Left ventricle myocardium inferior (tissue), 1 donor: ENCODE data around the gene ABCG1. TPM values are rescaled to one million over a fixed set of nuclear protein-coding genes. Genes with fewer than 3 reads are reported as not detected.

ENCODE experiments used
- DNase-seq: peaks from one replicate; pipeline ENCODE4 v3.0.0-alpha.2; 2020
- H3K27ac ChIP-seq: fragments of 200-600 bp; replicated peaks from 2 replicates; pipeline ENCODE4 v1.8.0; 2021
- H3K27me3 ChIP-seq: fragments of 200-600 bp; 2 replicates; pipeline ENCODE4 v1.8.0; 2021; ENCODE audit warnings: low read depth
- H3K36me3 ChIP-seq: fragments of 200-600 bp; 2 replicates; pipeline ENCODE4 v1.8.0; 2021
- H3K4me1 ChIP-seq: fragments of 200-600 bp; 2 replicates; pipeline ENCODE4 v1.8.0; 2021
- H3K4me3 ChIP-seq: fragments of 200-600 bp; 2 replicates; pipeline ENCODE4 v1.8.0; 2021; ENCODE audit warnings: mild to moderate bottlenecking, moderate library complexity
- H3K9me3 ChIP-seq: fragments of 200-600 bp; replicated peaks from 2 replicates; pipeline ENCODE4 v1.8.0; 2021
- intact Hi-C: fragments of 100-400 bp; cut with micrococcal nuclease; formaldehyde crosslinking; loops from one replicate; pipeline ENCODE4 v1.11.0; 2022
- total RNA-seq: library from RNA; stranded (reverse); fragmentation: NEBNext Ultra II Directional; extraction: Animal tissue kit (Norgen Biotek cat#: 25700); gene quantifications from one replicate; pipeline ENCODE4 v1.2.1, GENCODE V29; 2021
- TF ChIP-seq, protein P1 (sequence below): fragments of 200-600 bp; IDR thresholded peaks from 2 replicates; pipeline ENCODE4 v1.8.0; 2021; ENCODE audit warnings: antibody characterized with exemption, mild to moderate bottlenecking, borderline replicate concordance
- donor health status: DM: no; HTN: yes; CAD: no; lungs with severe emphysema.

Gene ABCG1
- total RNA-seq, 1 donor from 2014 or later = 8.7 TPM

DNA sequence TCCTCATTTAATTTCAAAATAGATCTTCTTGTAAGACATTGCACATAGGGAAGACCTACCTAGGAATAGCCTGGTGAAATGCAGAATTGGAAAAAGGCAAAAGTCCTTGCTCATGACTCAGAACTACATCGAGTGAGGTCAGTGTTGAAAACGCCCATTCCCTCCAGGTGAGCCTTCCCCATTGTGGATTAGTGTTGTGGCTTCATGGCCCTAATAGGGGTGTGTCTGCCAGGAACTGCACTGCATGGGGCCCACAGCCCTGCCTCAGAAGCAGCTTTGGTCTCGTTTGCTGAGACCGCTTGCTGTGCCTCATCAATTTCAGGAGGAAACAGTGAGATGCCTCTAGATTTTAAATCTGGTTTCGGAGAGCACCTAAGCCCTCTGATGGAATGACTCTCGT lies 79.3 kb downstream of the ABCG1 start:
- no peak for DNase-seq
- Histone ChIP-seq H3K4me3 (no peak overlapping the region), H3K27me3 (no peaks in the 10 kb centered on the region), H3K27ac (no peak overlapping the region), H3K9me3 (no peaks in the 10 kb centered on the region), H3K36me3 (peaks cover 27% of the 10 kb centered on the region), H3K4me1 (peaks cover 38% of the 10 kb centered on the region)
- intact Hi-C loops = no loop called here
- TF ChIP-seq, protein P1, sequence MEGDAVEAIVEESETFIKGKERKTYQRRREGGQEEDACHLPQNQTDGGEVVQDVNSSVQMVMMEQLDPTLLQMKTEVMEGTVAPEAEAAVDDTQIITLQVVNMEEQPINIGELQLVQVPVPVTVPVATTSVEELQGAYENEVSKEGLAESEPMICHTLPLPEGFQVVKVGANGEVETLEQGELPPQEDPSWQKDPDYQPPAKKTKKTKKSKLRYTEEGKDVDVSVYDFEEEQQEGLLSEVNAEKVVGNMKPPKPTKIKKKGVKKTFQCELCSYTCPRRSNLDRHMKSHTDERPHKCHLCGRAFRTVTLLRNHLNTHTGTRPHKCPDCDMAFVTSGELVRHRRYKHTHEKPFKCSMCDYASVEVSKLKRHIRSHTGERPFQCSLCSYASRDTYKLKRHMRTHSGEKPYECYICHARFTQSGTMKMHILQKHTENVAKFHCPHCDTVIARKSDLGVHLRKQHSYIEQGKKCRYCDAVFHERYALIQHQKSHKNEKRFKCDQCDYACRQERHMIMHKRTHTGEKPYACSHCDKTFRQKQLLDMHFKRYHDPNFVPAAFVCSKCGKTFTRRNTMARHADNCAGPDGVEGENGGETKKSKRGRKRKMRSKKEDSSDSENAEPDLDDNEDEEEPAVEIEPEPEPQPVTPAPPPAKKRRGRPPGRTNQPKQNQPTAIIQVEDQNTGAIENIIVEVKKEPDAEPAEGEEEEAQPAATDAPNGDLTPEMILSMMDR = no peak

DNA sequence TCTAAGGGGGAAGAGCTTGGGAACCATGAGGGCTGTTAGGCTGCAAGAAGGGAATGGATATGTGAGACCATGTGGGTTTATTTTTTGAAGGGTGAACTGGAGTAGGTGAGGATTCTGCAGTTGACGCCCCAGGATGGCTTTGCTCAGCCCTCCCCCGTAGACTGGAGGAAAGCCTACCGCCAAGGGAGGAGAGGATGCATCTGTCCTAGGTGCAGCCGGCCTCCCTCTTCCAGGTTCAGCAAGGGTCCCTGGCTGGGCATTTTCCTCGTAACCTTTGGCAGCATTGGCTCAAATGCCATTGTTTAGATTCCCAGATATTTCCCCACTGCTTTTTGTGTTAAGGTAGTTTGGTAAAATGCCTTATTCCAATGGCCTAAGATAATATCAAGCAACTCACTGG lies 79.7 kb downstream of the ABCG1 start:
- Histone ChIP-seq H3K27ac (peak overlapping the region; percentile 62), H3K9me3 (no peaks in the 10 kb centered on the region), H3K36me3 (peaks cover 27% of the 10 kb centered on the region), H3K4me3 (no peak overlapping the region), H3K4me1 (peaks cover 38% of the 10 kb centered on the region), H3K27me3 (no peaks in the 10 kb centered on the region)
- intact Hi-C loops = no loop called here
- DNase-seq = no peak
- TF ChIP-seq, protein P1 = no peak

GRCh38 chr21:42299324-42300044 lies 80.5 kb downstream of the ABCG1 start:
- DNase-seq = peak; percentile 63
- no peak overlapping the region for H3K4me3 ChIP-seq
- H3K4me1 ChIP-seq = peaks cover 38% of the 10 kb centered on the region
- peak overlapping the region; percentile 62 for H3K27ac ChIP-seq
- H3K36me3 ChIP-seq = peaks cover 21% of the 10 kb centered on the region
- no peaks in the 10 kb centered on the region for H3K9me3 ChIP-seq
- intact Hi-C loops = no loop called here
- TF ChIP-seq, protein P1 = no peak
- no peaks in the 10 kb centered on the region for H3K27me3 ChIP-seq

GRCh38 chr21:42300045-42300583 lies 81.2 kb downstream of the ABCG1 start:
- peaks cover 38% of the 10 kb centered on the region for H3K4me1 ChIP-seq
- peak overlapping the region; percentile 62 for H3K27ac ChIP-seq

DNA sequence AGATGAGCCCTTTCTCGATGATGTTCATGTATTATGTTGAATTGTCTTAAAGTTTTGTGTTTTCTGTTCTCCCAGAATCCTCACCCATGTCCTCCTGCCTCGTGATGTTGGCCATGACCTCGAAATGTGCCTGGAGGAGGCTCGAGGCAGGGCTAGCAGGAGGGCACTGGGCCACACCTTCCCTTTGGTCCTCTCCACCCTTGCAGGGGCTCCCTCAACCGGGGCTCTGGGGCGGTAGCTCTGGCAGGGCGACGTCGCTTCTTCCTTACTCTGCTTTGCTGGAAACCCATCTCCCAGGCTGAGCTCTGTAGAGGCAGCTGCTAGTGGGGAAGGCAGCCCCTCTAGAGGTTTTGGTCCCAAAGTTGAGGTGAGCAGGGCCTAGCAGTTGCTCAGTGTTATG lies 82.0 kb downstream of the ABCG1 start:
- intact Hi-C loops = no loop called here
- TF ChIP-seq, protein P1 = no peak
- Histone ChIP-seq H3K4me3 (no peak overlapping the region), H3K36me3 (peaks cover 14% of the 10 kb centered on the region), H3K9me3 (no peaks in the 10 kb centered on the region), H3K27ac (peak overlapping the region; percentile 80), H3K4me1 (peaks cover 38% of the 10 kb centered on the region), H3K27me3 (peaks cover 3% of the 10 kb centered on the region)
- no peak for DNase-seq

More at GRCh38 chr21:42300045-42300583, 81.2 kb downstream of the ABCG1 start:
- Histone ChIP-seq H3K27me3 (no peaks in the 10 kb centered on the region), H3K36me3 (peaks cover 16% of the 10 kb centered on the region), H3K4me3 (no peak overlapping the region), H3K9me3 (no peaks in the 10 kb centered on the region)
- TF ChIP-seq, protein P1 = no peak
- DNase-seq = no peak
- intact Hi-C loops = no loop called here
